ENCODE measurements around the gene INCENP. TPM values are rescaled to one million over a fixed set of nuclear protein-coding genes. Genes with fewer than 3 reads are reported as not detected.

The INCENP gene
- total RNA-seq, 1 donor from 2014 or later: 21.6 TPM

DNA sequence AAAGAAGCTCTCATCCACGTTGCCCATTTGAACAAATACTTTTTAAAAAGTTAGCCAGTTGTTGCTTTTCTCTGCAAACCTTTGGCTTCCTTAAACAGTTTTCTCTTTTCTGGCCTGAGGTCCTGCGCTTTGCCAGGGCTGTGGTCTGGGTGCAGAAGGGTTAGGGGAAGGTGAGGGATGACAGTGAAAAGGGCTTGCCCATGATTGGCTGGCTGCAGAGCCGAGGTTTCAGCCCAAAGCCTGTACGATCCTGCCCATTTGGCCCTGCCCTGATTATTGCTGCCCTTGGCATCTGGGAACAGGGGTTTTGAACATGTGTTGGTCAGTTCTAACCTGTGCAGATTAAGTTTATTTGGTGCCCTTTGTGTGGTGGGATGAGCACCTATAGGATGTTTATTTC, 1.5 kb downstream of the INCENP start:
- Histone ChIP-seq H3K4me1 (peaks cover 15% of the 10 kb centered on the region), H3K27ac (no peak overlapping the region), H3K27me3 (ENCODE audit: low read depth) (no peaks in the 10 kb centered on the region), H3K9me3 (no peaks in the 10 kb centered on the region), H3K36me3 (peaks cover 25% of the 10 kb centered on the region), H3K4me3 (no peak overlapping the region)
- DNase-seq: no peak
- no peak for ATAC-seq
- intact Hi-C loops (cut with DNase I): no loop called here
- no peak for TF ChIP-seq CTCF (IDR thresholded peaks at IDR 0.05)

DNA sequence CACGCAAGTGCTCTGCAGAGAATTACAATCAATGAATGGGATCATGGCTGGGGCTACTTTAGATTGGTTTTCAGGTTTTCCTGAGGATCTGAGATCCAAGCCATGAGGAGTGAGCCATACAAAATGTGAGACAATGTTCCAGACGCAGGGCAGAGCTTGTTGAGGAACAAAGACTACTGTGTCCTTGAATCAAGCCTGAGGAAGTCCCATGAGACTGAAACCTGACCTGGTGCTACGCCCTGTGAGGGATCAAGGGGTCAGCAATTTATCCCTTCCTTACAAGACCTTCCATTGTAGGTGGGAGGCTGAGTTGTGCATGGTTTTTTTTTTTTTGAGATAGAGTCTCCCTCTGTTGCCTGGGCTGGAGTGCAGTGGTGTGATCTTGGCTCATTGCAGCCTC, 2.1 kb downstream of the INCENP start:
- intact Hi-C loops (cut with DNase I): no loop called here
- DNase-seq (no peak), ATAC-seq (no peak)
- no peak overlapping the region for H3K27ac ChIP-seq
- H3K4me1 ChIP-seq: peaks cover 15% of the 10 kb centered on the region
- H3K4me3 ChIP-seq: no peak overlapping the region
- H3K36me3 ChIP-seq: peaks cover 31% of the 10 kb centered on the region
- no peaks in the 10 kb centered on the region for H3K9me3 ChIP-seq
- no peak for TF ChIP-seq CTCF (IDR thresholded peaks at IDR 0.05)
- H3K27me3 ChIP-seq (ENCODE audit: low read depth): no peaks in the 10 kb centered on the region

DNA sequence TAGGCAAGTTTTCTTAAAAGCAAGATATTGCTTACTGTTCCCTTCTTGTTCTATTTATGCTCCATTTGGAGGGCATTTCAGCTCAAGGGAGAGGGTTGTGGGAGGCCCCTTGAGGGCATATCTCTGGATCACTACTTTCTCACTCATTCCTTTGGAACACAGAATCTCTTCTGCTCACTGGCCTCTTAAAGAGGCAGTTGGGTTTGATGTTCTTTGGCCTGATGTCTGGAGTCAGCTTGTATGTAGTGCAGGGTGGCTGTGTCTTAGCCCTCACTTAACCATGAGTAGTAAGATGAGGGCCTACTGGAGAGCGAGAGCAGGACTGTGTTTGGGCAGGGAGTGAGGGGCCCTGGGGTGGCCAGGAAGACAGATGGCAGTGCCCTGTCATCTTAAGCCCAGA, 3.6 kb downstream of the INCENP start:
- peaks cover 15% of the 10 kb centered on the region for H3K4me1 ChIP-seq
- DNase-seq (no peak), ATAC-seq (no peak)
- H3K27me3 ChIP-seq (ENCODE audit: low read depth): no peaks in the 10 kb centered on the region
- no peak overlapping the region for H3K4me3 ChIP-seq
- no peaks in the 10 kb centered on the region for H3K9me3 ChIP-seq
- H3K27ac ChIP-seq: no peak overlapping the region
- no peak for TF ChIP-seq CTCF (IDR thresholded peaks at IDR 0.05)
- peaks cover 45% of the 10 kb centered on the region for H3K36me3 ChIP-seq
- intact Hi-C loops (cut with DNase I): no loop called here

DNA sequence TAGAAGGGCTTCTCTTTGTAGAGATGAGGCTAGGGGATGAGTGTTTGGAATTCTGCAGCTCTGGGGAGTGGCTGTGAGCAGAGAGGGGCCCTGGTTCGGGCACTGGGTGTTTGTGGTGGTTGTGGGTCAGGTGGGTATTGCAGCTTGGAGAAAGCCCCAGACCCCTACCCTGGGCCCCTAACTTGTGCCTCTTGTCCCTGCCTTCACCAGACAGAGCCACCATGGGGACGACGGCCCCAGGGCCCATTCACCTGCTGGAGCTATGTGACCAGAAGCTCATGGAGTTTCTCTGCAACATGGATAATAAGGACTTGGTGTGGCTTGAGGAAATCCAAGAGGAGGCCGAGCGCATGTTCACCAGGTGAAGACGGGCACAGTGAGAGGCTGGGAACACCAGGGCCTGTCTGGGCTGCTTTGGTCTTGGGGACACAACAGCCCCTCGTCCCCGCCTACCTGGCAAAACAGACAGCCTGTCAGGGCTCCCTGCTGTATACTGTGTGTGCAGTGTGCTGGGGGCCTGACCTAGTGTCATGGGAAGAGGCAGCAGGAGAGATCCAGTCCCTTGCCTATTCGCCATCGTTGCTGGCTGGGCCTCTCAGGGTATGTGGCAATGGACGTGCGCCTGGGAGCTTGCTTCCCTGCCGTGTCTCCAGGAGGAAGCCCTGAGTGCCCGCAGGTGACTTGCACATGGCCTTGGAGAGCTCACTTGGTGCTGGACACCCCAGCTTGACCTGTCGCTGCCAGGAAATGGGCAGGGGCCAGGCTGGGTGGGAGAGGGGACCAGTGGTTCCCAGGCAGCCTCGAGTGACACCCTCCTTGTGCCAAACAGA, 4.3 kb downstream of the INCENP start:
- ATAC-seq: no peak
- no peak overlapping the region for H3K27ac ChIP-seq
- intact Hi-C loops (cut with DNase I): no loop called here

DNA sequence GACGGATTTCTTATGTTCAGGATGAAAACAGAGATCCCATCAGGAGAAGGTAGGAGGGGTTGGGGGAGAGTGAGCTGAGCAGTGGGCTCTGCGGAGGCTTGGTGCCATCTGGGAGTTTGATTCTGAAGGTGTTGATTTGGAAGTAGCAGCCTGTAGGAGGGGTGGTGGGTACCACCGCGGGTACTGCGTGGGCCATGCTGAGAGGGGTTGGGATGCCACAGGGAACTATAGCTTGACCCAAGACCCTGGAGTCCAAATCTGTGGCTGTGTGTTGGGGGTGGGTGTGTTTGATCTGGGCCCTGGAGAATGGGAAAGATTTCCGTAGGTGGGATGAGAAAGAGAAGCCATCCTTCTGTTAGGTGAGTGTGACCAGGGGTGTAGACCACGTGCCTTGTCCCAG, 5.0 kb downstream of the INCENP start:
- Histone ChIP-seq H3K27ac (no peak overlapping the region), H3K36me3 (peaks cover 45% of the 10 kb centered on the region), H3K4me3 (no peak overlapping the region), H3K9me3 (no peaks in the 10 kb centered on the region), H3K4me1 (peaks cover 15% of the 10 kb centered on the region), H3K27me3 (ENCODE audit: low read depth) (no peaks in the 10 kb centered on the region)
- TF ChIP-seq CTCF (IDR thresholded peaks at IDR 0.05): no peak
- ATAC-seq (no peak), DNase-seq (no peak)
- intact Hi-C loops (cut with DNase I): no loop called here

More for the DNA sequence above, 4.3 kb downstream of the INCENP start:
- Histone ChIP-seq H3K4me3 (no peak overlapping the region), H3K27me3 (ENCODE audit: low read depth) (no peaks in the 10 kb centered on the region), H3K9me3 (no peaks in the 10 kb centered on the region), H3K36me3 (peaks cover 45% of the 10 kb centered on the region), H3K4me1 (peaks cover 15% of the 10 kb centered on the region)
- TF ChIP-seq CTCF (IDR thresholded peaks at IDR 0.05): no peak
- DNase-seq: no peak

All from lower lobe of right lung (tissue), 2 donors.